ENCODE results near the gene LEKR1.

DNA sequence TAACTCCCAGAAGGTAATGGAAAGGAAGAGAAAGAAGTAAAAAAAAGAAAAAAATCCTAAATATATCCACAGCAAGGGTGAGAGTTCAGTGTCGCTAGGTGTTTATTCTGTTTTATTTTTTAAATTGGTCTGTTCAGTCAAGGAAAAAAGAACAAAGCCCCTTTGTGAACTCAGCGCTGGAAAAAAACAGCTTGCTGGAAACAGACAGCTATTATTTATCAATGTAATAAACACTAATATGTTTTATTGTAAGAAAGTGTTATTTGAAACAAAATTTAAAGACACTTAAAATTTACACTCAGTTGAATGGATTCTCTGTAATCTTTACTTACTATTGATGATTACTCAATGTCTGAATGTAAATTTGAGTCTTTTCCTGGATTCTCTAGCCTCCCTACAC lies 32.3 kb upstream of the LEKR1 start:
- TF ChIP-seq POLR2A (IDR thresholded peaks at IDR 0.05; ENCODE audit: low read length) (no peak), GATA1 (IDR thresholded peaks at IDR 0.05; ENCODE audit: low read depth, low read length) (no peak)

Data from erythroblast (primary cell).